Effector memory CD4-positive, alpha-beta T cell (primary cell): Measurements from ENCODE around the gene ALPK3.

Source experiments
- DNase-seq, 3 donors: peaks; one replicate each; pipeline ENCODE4 v3.0.0-alpha.2; 2020
- H3K27ac ChIP-seq: 2 replicates; pipeline ENCODE4 v1.7.0; 2013; ENCODE audit warnings: mild to moderate bottlenecking, low read length, moderate library complexity; ENCODE audit not compliant: insufficient read depth, poor library complexity, severe bottlenecking
- H3K27me3 ChIP-seq: replicated peaks from 2 replicates; pipeline ENCODE4 v1.7.0; 2013; ENCODE audit warnings: mild to moderate bottlenecking, low read length; ENCODE audit not compliant: insufficient read depth, control insufficient read depth, poor library complexity, severe bottlenecking
- H3K36me3 ChIP-seq: 2 replicates; pipeline ENCODE4 v1.7.0; 2013; ENCODE audit warnings: mild to moderate bottlenecking, low read length, moderate library complexity; ENCODE audit not compliant: control insufficient read depth, insufficient read depth
- H3K4me1 ChIP-seq: 2 replicates; pipeline ENCODE4 v1.7.0; 2013; ENCODE audit warnings: low read length, mild to moderate bottlenecking; ENCODE audit not compliant: control insufficient read depth, insufficient read depth, poor library complexity, severe bottlenecking
- H3K4me3 ChIP-seq: 2 replicates; pipeline ENCODE4 v1.7.0; 2013; ENCODE audit warnings: low read length, low read depth, mild to moderate bottlenecking; ENCODE audit not compliant: insufficient read depth, poor library complexity, severe bottlenecking
- H3K9me3 ChIP-seq: 2 replicates; pipeline ENCODE4 v1.7.0; 2013; ENCODE audit warnings: mild to moderate bottlenecking, low read length, moderate library complexity; ENCODE audit not compliant: control insufficient read depth

Gene ALPK3

GRCh38 chr15:84784262-84784661, 32.9 kb upstream of the ALPK3 start:
- no peak for DNase-seq

GRCh38 chr15:84785053-84785452, 32.1 kb upstream of the ALPK3 start:
- Histone ChIP-seq H3K9me3 (no peaks in the 10 kb centered on the region), H3K27me3 (no peaks in the 10 kb centered on the region), H3K27ac (no peak overlapping the region), H3K4me3 (no peak overlapping the region), H3K4me1 (peaks cover 4% of the 10 kb centered on the region), H3K36me3 (peaks cover 34% of the 10 kb centered on the region)
- no peak for DNase-seq

More at GRCh38 chr15:84784262-84784661, 32.9 kb upstream of the ALPK3 start:
- Histone ChIP-seq H3K27ac (no peak overlapping the region), H3K4me3 (no peak overlapping the region), H3K27me3 (no peaks in the 10 kb centered on the region), H3K36me3 (peaks cover 33% of the 10 kb centered on the region), H3K9me3 (no peaks in the 10 kb centered on the region), H3K4me1 (peaks cover 4% of the 10 kb centered on the region)

GRCh38 chr15:84788500-84788899, 28.7 kb upstream of the ALPK3 start:
- H3K9me3 ChIP-seq = no peaks in the 10 kb centered on the region
- H3K4me1 ChIP-seq = peaks cover 4% of the 10 kb centered on the region
- DNase-seq = no peak
- no peak overlapping the region for H3K27ac ChIP-seq
- no peak overlapping the region for H3K4me3 ChIP-seq
- H3K36me3 ChIP-seq = peaks cover 45% of the 10 kb centered on the region
- no peaks in the 10 kb centered on the region for H3K27me3 ChIP-seq

GRCh38 chr15:84789762-84790161, 27.4 kb upstream of the ALPK3 start:
- no peak overlapping the region for H3K4me3 ChIP-seq
- no peak overlapping the region for H3K27ac ChIP-seq
- peaks cover 33% of the 10 kb centered on the region for H3K36me3 ChIP-seq
- no peaks in the 10 kb centered on the region for H3K27me3 ChIP-seq
- peaks cover 4% of the 10 kb centered on the region for H3K4me1 ChIP-seq
- no peak for DNase-seq
- no peaks in the 10 kb centered on the region for H3K9me3 ChIP-seq

- no peak for DNase-seq
- no peaks in the 10 kb centered on the region for H3K9me3 ChIP-seq
Observed at GRCh38 chr15:84790676-84791075, 26.5 kb upstream of the ALPK3 start.

GRCh38 chr15:84791763-84792162, 25.4 kb upstream of the ALPK3 start:
- Histone ChIP-seq H3K27ac (no peak overlapping the region), H3K4me3 (no peak overlapping the region), H3K9me3 (no peaks in the 10 kb centered on the region), H3K4me1 (peaks cover 4% of the 10 kb centered on the region), H3K36me3 (peaks cover 38% of the 10 kb centered on the region), H3K27me3 (no peaks in the 10 kb centered on the region)
- DNase-seq = no peak

More at GRCh38 chr15:84790676-84791075, 26.5 kb upstream of the ALPK3 start:
- H3K36me3 ChIP-seq = peaks cover 33% of the 10 kb centered on the region
- H3K4me3 ChIP-seq = no peak overlapping the region
- no peaks in the 10 kb centered on the region for H3K27me3 ChIP-seq
- peaks cover 4% of the 10 kb centered on the region for H3K4me1 ChIP-seq
- no peak overlapping the region for H3K27ac ChIP-seq

- Histone ChIP-seq H3K36me3 (peaks cover 45% of the 10 kb centered on the region), H3K4me3 (no peak overlapping the region), H3K4me1 (no peaks in the 10 kb centered on the region), H3K27me3 (no peaks in the 10 kb centered on the region), H3K9me3 (no peaks in the 10 kb centered on the region), H3K27ac (no peak overlapping the region)
- DNase-seq = no peak
Observed at GRCh38 chr15:84793431-84794161, 23.6 kb upstream of the ALPK3 start.

GRCh38 chr15:84794162-84794547, 23.0 kb upstream of the ALPK3 start:
- Histone ChIP-seq H3K4me1 (no peaks in the 10 kb centered on the region), H3K36me3 (peaks cover 50% of the 10 kb centered on the region), H3K27ac (no peak overlapping the region), H3K9me3 (no peaks in the 10 kb centered on the region), H3K27me3 (no peaks in the 10 kb centered on the region), H3K4me3 (no peak overlapping the region)
- no peak for DNase-seq

- Histone ChIP-seq H3K4me3 (no peak overlapping the region), H3K27me3 (no peaks in the 10 kb centered on the region), H3K4me1 (no peaks in the 10 kb centered on the region), H3K36me3 (peaks cover 59% of the 10 kb centered on the region), H3K27ac (no peak overlapping the region), H3K9me3 (no peaks in the 10 kb centered on the region)
- no peak for DNase-seq
Observed at GRCh38 chr15:84795186-84795585, 22.0 kb upstream of the ALPK3 start.

GRCh38 chr15:84797212-84797611, 19.9 kb upstream of the ALPK3 start:
- Histone ChIP-seq H3K4me3 (no peak overlapping the region), H3K4me1 (no peaks in the 10 kb centered on the region), H3K36me3 (peaks cover 56% of the 10 kb centered on the region), H3K27me3 (no peaks in the 10 kb centered on the region), H3K9me3 (no peaks in the 10 kb centered on the region), H3K27ac (no peak overlapping the region)
- DNase-seq = no peak
